Lower lobe of right lung (tissue), 2 donors: Measurements from ENCODE around the gene CNPY4. TPM values are rescaled to one million over a fixed set of nuclear protein-coding genes. Genes with fewer than 3 reads are reported as not detected.
A peak's percentile ranks its signal among the peaks of the same experiment; 100 is the strongest.

ENCODE experiments used
- ATAC-seq, 2 donors: fragments of 200-7000 bp; cut with Tn5 transposase; one replicate each; pipeline ENCODE4 v1.9.1; 2020 to 2022; ENCODE audit warnings: mild to moderate bottlenecking in 2 of 2, moderate library complexity in 2 of 2
- DNase-seq: peaks from one replicate; pipeline ENCODE4 v3.0.0-alpha.2; 2020
- H3K27ac ChIP-seq: fragments of 200-600 bp; one replicate; pipeline ENCODE4 v1.8.0; 2022
- H3K27me3 ChIP-seq: fragments of 200-600 bp; one replicate; pipeline ENCODE4 v1.8.0; 2022; ENCODE audit warnings: low read depth
- H3K36me3 ChIP-seq: fragments of 200-600 bp; one replicate; pipeline ENCODE4 v1.8.0; 2022; ENCODE audit warnings: mild to moderate bottlenecking
- H3K4me1 ChIP-seq: fragments of 200-600 bp; one replicate; pipeline ENCODE4 v1.8.0; 2022
- H3K4me3 ChIP-seq: fragments of 200-600 bp; one replicate; pipeline ENCODE4 v1.8.0; 2022; ENCODE audit warnings: mild to moderate bottlenecking
- H3K9me3 ChIP-seq: fragments of 200-600 bp; one replicate; pipeline ENCODE4 v1.8.0; 2022
- intact Hi-C: fragments of 100-400 bp; cut with DNase I; formaldehyde crosslinking; loops from one replicate; pipeline ENCODE4 v1.11.0; 2022
- total RNA-seq: library from RNA; stranded (reverse); fragmentation: NEBNext Ultra II Directional; extraction: Animal tissue kit (Norgen Biotek cat#: 25700); gene quantifications from one replicate; pipeline ENCODE4 v1.2.1, GENCODE V29; 2021
- TF ChIP-seq, protein P1 (sequence below): fragments of 200-600 bp; IDR thresholded peaks from one replicate; pipeline ENCODE4 v1.8.0; 2022; ENCODE audit warnings: antibody characterized with exemption, mild to moderate bottlenecking
- donor health status: DM: no; HTN: yes; CAD: no; lungs with severe emphysema.

The CNPY4 gene
- total RNA-seq, 1 donor from 2014 or later = 10.5 TPM

DNA sequence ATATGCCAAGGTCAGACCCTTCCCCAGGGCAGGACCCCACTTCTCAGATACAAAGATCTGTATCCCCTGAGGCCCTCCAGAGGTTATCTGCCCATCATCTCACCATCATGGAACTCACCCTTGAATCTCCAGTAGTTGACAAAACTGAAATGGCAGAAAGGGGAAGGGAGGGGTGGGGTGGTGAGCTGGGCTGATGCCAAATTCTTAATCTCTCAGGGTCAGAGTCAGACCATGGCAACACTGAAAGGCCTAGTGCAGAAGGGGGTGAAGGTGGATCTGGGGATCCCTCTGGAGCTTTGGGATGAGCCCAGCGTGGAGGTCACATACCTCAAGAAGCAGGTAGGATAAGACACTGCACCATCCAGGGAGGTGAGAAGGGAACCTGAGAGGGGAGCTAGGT, 3.1 kb downstream of the CNPY4 start:
- no peak overlapping the region for H3K4me3 ChIP-seq
- DNase-seq = no peak
- no peak for ATAC-seq
- TF ChIP-seq, protein P1, sequence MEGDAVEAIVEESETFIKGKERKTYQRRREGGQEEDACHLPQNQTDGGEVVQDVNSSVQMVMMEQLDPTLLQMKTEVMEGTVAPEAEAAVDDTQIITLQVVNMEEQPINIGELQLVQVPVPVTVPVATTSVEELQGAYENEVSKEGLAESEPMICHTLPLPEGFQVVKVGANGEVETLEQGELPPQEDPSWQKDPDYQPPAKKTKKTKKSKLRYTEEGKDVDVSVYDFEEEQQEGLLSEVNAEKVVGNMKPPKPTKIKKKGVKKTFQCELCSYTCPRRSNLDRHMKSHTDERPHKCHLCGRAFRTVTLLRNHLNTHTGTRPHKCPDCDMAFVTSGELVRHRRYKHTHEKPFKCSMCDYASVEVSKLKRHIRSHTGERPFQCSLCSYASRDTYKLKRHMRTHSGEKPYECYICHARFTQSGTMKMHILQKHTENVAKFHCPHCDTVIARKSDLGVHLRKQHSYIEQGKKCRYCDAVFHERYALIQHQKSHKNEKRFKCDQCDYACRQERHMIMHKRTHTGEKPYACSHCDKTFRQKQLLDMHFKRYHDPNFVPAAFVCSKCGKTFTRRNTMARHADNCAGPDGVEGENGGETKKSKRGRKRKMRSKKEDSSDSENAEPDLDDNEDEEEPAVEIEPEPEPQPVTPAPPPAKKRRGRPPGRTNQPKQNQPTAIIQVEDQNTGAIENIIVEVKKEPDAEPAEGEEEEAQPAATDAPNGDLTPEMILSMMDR = no peak
- no peaks in the 10 kb centered on the region for H3K9me3 ChIP-seq
- no peak overlapping the region for H3K27ac ChIP-seq
- peaks cover 37% of the 10 kb centered on the region for H3K4me1 ChIP-seq
- no peaks in the 10 kb centered on the region for H3K36me3 ChIP-seq
- no peaks in the 10 kb centered on the region for H3K27me3 ChIP-seq
- intact Hi-C loops = no loop called here

DNA sequence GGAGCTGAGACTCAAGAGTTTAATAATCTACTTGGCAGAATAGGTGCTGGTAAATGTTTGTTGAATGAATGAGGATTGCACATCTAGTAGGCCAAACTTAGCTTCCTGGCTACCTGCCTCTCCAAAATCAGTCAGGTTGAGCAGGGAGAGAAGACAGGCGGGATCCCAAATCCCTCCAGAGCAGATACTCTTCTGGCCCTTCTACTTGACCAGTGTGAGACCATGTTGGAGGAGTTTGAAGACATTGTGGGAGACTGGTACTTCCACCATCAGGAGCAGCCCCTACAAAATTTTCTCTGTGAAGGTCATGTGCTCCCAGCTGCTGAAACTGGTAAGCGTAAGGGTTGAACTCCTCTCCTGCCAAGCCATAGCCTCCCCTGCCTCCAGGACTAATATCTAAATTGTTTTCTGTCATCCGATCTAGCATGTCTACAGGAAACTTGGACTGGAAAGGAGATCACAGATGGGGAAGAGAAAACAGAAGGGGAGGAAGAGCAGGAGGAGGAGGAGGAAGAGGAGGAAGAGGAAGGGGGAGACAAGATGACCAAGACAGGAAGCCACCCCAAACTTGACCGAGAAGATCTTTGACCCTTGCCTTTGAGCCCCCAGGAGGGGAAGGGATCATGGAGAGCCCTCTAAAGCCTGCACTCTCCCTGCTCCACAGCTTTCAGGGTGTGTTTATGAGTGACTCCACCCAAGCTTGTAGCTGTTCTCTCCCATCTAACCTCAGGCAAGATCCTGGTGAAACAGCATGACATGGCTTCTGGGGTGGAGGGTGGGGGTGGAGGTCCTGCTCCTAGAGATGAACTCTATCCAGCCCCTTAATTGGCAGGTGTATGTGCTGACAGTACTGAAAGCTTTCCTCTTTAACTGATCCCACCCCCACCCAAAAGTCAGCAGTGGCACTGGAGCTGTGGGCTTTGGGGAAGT, 5.1 kb downstream of the CNPY4 start:
- Histone ChIP-seq H3K27ac (no peak overlapping the region), H3K4me3 (no peak overlapping the region), H3K9me3 (no peaks in the 10 kb centered on the region), H3K36me3 (no peaks in the 10 kb centered on the region), H3K27me3 (no peaks in the 10 kb centered on the region), H3K4me1 (peaks cover 39% of the 10 kb centered on the region)
- DNase-seq (no peak), ATAC-seq (no peak)
- intact Hi-C loops = no loop called here
- TF ChIP-seq, protein P1 = no peak

DNA sequence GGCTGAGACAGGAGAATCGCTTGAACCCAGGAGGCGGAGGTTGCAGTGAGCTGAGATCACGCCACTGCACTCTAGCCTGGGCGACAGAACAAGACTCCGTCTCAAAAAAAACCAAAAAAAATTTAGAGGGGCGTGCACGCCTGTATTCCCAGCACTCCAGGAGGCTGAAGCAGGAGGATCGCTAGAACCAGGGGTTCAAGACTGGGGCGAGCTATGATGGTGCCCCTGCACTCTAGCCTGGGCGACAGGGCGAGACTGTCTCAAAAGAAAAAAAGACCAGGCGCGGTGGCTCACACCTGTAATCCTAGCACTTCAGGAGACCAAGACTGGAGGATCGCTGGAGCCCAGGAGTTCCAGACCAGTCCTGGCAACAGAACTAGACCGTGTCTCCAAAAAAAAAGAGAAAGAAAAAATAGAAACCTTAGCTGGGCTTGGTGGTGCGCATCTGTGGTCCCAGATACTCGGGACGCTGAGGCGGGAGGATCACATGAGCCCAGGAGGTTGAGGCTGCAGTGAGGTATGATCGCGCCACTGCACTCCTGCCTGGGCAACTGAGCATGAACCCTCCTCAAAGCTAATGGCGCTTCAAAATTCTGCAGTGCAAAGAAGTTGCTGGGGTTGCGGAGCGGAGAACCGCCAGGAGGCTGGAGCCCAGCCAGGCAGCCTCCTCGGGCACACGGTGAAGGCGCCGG, 7.0 kb downstream of the CNPY4 start:
- no peak for DNase-seq

DNA sequence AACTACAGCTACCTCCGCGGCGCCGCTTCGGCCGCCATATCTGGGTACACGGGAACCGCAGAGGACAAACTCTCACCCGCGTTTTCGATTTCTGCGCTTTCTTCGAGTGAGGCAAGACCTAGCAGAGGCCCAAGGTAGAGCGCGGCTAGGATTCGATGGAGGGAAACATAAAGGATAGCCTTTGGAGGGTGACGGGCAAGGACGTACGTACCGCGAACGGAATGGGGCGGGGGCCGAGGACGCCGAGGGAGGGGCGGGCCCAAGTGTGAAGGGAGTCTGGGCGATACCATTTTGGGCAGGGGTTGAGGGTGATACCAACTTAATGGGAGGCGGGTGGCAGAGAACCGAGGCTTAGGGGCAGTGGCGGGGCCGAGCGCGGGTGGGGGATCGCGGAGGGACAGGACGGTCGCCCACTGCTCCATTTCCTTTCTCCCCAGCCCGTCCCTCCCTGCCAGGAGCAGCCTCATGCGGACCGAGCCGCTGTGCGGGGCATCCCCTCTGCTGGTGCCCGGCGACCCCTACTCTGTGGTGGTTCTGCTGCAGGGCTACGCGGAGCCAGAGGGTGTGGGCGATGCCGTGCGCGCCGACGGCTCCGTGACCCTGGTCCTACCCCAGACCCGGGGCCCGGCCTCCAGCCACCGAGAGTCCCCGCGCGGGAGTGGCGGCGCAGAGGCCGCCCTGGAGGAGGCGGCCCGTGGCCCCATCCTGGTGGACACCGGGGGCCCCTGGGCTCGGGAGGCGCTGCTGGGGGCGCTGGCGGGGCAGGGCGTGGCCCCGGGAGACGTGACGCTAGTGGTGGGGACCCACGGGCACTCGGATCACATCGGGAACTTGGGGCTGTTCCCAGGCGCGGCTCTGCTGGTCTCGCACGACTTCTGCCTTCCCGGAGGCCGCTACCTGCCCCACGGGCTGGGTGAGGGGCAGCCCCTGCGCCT, 7.8 kb downstream of the CNPY4 start, which contains the start of gene MBLAC1:
Gene MBLAC1, plus strand, starts transcription at position 37 of the 935 bp plus-strand sequence. Its CDS starts 429 bp downstream, at position 466.
- H3K27me3 ChIP-seq = no peaks in the 10 kb centered on the region
- peak within 1 kb of the TSS; percentile 81 for H3K4me3 ChIP-seq
- ATAC-seq (peak; percentile 97), DNase-seq (peak; percentile 88)
- no peaks in the 10 kb centered on the region for H3K9me3 ChIP-seq
- peaks cover 36% of the 10 kb centered on the region for H3K4me1 ChIP-seq
- peak within 1 kb of the TSS; percentile 90 for H3K27ac ChIP-seq
- no peaks in the 10 kb centered on the region for H3K36me3 ChIP-seq
- intact Hi-C loops = no loop called here
- TF ChIP-seq, protein P1 = no peak

More for the DNA sequence above, 7.0 kb downstream of the CNPY4 start:
- H3K27me3 ChIP-seq = no peaks in the 10 kb centered on the region
- TF ChIP-seq, protein P1 = no peak
- peaks cover 36% of the 10 kb centered on the region for H3K4me1 ChIP-seq
- intact Hi-C loops = no loop called here
- peak overlapping the region; percentile 90 for H3K27ac ChIP-seq
- no peaks in the 10 kb centered on the region for H3K36me3 ChIP-seq
- ATAC-seq = peak in 1 of 2 donors; percentile 2
- peak overlapping the region; percentile 81 for H3K4me3 ChIP-seq
- no peaks in the 10 kb centered on the region for H3K9me3 ChIP-seq
